ENCODE results near the gene MMP15. TPM values are rescaled to one million over a fixed set of nuclear protein-coding genes. Genes with fewer than 3 reads are reported as not detected.

Gene MMP15
- total RNA-seq, 4 donors from 2014 or later = 2.0 to 12.8 (median 8.0) TPM

GRCh38 chr16:58096249-58096648, 70.7 kb downstream of the MMP15 start:
- no peak for TF ChIP-seq POLR2AphosphoS5 (IDR thresholded peaks at IDR 0.05)
- no peak for TF ChIP-seq EP300 (IDR thresholded peaks at IDR 0.05)
- TF ChIP-seq, protein P1, sequence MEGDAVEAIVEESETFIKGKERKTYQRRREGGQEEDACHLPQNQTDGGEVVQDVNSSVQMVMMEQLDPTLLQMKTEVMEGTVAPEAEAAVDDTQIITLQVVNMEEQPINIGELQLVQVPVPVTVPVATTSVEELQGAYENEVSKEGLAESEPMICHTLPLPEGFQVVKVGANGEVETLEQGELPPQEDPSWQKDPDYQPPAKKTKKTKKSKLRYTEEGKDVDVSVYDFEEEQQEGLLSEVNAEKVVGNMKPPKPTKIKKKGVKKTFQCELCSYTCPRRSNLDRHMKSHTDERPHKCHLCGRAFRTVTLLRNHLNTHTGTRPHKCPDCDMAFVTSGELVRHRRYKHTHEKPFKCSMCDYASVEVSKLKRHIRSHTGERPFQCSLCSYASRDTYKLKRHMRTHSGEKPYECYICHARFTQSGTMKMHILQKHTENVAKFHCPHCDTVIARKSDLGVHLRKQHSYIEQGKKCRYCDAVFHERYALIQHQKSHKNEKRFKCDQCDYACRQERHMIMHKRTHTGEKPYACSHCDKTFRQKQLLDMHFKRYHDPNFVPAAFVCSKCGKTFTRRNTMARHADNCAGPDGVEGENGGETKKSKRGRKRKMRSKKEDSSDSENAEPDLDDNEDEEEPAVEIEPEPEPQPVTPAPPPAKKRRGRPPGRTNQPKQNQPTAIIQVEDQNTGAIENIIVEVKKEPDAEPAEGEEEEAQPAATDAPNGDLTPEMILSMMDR (IDR thresholded peaks at IDR 0.05) = no peak
- TF ChIP-seq POLR2A (IDR thresholded peaks at IDR 0.05) = no peak
- Histone ChIP-seq H3K36me3 (no peaks in the 10 kb centered on the region), H3K4me3 (no peak overlapping the region), H3K27ac (no peak overlapping the region), H3K27me3 (peaks cover 12% of the 10 kb centered on the region), H3K9me3 (no peaks in the 10 kb centered on the region), H3K4me1 (peaks cover 0 to 9% (median 0%) of the 10 kb centered on the region in 3 donors)
- no peak for ATAC-seq
- 43% methylated on average over 1 of the region's 2 CpGs; no CpG with 5 or more reads in 1 of the 2 donors for WGBS, 2 donors (ENCODE audit: low coverage in 1 of 2)

Small RNAs within 50 kb of the gene (small RNA-seq; reads per million reads assigned to genes)
- gene RF00019 = 0 reads per million in 4 donors

Other genes with a start within 250 kb of the MMP15 start
- 10 to 100 TPM; 17.4 to 78.4 (median 36.2) TPM for gene KIFC3, start 223.3 kb upstream of the MMP15 start, total RNA-seq
- gene CNGB1, start 54.6 kb upstream of the MMP15 start, total RNA-seq = under 1 TPM in 2 of 4 donors, not detected in 2; 0.15 to 0.67 TPM
- gene ZNF319, start 25.1 kb upstream of the MMP15 start, total RNA-seq = 10 to 100 TPM in 1 of 4 donors, 1 to 10 TPM in 3; 4.4 to 16.0 (median 8.0) TPM
- gene USB1, start 24.3 kb upstream of the MMP15 start, total RNA-seq = 10 to 100 TPM; 18.2 to 87.1 (median 27.6) TPM
- 10 to 100 TPM; 14.8 to 48.3 (median 25.7) TPM for gene CFAP20, start 103.6 kb downstream of the MMP15 start, total RNA-seq
- 10 to 100 TPM; 34.3 to 54.4 (median 39.0) TPM for gene CSNK2A2, start 172.4 kb downstream of the MMP15 start, total RNA-seq